NCI-H128 (cell line): Measurements from ENCODE around the gene RPS3.

Experiments used
- DNase-seq: peaks from one replicate; lab custom pipeline; 2025; ENCODE audit not compliant: unreplicated experiment; lab: John Stamatoyannopoulos, UW

Gene RPS3

DNA sequence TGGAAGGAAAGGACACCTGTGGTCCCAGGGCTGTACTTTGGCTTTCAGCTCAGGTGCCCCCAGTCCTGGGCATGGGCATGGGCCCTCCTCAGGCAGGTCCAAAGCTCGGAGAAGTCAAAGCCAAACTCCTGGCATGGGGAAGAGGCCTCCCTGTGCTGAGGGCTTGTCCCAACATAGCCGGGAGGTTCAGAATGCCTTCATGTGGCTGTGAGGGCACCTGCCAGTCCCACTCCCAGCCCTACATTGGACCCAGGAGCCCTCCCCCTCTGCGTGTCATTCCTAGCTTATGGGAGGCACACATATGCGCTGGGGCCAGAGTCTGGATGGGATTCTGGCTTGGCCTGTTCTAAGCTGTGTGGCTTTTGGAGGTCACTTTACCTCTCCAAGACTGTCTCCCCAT lies 34.7 kb downstream of the RPS3 start:
- DNase-seq, result no peak

GRCh38 chr11:75434886-75435570 lies 35.7 kb downstream of the RPS3 start:
- no peak for DNase-seq

DNA sequence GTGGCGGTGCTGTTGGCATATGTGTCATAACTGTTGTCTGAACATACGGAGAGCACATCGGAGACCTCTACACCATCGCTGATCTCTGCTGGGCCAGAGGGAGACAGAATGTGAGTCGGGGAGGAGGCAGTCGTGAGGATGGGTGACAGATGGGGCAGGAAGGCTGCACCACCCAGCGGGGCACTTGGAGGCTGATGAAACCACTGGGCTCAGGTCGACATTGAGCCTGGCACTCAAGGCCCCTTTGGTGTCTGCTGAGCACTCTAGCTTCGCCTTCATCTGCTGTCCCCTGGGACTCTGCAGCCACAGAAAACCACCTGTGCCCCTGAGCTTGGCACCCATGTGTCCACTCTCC lies 36.2 kb downstream of the RPS3 start:
- no peak for DNase-seq

- DNase-seq, result no peak
These were observed 37.5 kb downstream of the RPS3 start for GRCh38 chr11:75436806-75437205.

GRCh38 chr11:75437966-75438659 lies 38.8 kb downstream of the RPS3 start:
- DNase-seq, result no peak

DNA sequence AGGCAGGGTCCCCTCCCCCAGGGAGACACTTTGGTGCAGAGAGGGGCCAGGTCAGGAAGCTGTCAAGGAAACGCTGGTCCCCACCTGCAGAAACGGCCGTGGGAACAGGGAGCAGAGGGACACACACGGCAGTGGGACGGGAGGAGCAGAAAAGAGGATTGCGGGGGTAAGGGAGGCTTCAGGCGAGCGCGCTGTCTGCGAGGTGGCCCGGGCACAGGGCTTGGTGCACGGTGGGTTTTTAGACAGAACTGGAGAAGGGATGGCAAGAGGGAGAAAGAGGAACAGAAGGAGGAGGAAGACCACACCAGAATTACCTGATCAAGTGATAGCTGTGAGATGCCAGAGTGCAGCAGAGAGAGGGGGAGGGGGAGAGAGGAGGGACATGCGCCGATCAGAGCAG lies 39.7 kb downstream of the RPS3 start:
- DNase-seq, result no peak

DNA sequence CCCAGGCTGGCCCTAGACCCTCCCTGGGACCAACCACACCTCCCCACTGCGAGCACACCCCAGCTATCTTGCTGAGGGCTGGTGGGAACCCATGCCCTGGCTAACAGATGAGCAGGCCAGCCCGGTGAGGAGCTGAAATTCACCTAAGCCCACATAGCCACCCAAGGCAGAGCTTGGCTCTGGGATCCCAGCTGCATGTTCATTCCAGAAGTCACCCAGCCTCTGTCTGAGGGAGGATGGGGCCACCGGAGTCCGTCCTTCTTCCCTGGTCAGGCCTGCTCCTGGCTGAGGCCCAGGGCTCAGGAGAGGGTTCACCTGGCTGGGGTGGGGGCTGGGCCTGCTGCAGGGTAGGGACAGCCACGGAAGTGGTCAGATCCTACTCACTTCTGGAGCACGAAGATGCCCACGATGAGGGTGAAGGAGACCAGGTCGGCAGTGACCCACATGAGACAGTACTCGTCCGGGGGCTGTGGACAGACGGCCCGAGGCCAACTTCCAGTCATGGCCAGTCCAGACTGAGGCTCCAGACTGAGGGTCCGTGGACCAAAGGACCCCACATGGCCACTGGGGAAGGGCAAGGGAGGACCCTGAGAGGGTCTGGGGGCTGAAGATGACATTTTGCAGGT lies 40.3 kb downstream of the RPS3 start:
- no peak for DNase-seq

- DNase-seq, result no peak
These were observed 41.9 kb downstream of the RPS3 start for GRCh38 chr11:75440960-75441803.

DNA sequence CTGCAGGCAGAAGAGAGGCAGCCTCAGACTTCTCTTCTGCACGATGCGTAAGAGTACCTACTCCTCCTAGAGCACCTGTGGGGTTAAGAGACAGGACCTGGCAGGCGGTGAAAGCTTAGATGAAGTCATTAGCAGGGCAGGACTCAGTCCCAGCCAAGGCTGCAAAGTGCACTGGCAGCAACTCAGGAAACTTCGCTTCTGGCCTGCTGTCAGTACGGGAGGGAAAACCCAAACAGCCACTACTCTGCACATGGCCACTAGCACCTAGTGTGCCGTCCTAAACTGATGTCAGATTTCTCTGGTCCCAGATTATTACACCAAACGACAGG lies 42.5 kb downstream of the RPS3 start:
- DNase-seq, result no peak

GRCh38 chr11:75442161-75442885 lies 43.0 kb downstream of the RPS3 start:
- DNase-seq, result no peak

- DNase-seq, result no peak
These were observed 43.7 kb downstream of the RPS3 start for GRCh38 chr11:75443043-75443442.

GRCh38 chr11:75445315-75445953 lies 46.1 kb downstream of the RPS3 start:
- DNase-seq, result peak; percentile 47

- no peak for DNase-seq
These were observed 48.1 kb downstream of the RPS3 start for GRCh38 chr11:75447415-75447814.

DNA sequence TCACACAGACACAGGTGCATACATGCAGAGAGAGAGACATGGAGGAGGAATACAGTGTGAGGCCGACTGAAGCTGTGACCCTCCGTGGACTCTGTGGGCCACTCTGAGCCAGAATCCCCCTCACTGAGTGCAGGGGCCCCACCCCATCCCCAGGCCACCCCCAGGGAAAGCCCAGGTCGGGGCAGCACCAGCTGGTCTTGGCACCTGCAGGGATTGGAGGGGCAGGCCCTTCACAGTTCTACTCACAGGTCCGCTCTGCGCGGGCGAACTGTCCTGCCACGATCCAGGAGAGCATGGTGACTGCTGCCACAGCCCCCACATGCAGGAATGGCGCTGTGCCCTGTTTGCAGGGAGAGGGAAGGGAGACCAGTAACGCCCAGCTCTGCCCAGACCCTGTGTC lies 50.0 kb downstream of the RPS3 start:
- DNase-seq, result no peak

- no peak for DNase-seq
These were observed 50.5 kb downstream of the RPS3 start for GRCh38 chr11:75449776-75450175.

DNA sequence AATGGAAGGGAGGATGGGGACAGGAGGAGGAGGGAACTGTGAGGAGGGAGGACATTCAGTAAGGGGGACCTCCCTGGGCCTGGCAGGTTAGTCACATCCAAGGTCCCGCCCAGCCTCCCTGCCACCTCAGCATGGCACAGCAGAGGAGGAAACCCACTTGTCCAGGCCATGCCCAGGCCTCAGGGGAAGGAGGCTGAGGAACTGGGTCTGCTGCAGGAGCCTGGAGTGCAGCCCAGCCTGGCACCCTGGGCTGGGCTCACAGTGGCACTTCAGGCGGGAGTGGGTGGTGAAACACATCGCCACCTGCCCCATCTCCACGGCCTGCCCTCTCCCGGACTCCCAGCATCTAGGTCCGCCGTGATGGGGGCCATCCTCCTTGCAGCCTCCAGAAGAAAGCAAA lies 50.9 kb downstream of the RPS3 start:
- no peak for DNase-seq

DNA sequence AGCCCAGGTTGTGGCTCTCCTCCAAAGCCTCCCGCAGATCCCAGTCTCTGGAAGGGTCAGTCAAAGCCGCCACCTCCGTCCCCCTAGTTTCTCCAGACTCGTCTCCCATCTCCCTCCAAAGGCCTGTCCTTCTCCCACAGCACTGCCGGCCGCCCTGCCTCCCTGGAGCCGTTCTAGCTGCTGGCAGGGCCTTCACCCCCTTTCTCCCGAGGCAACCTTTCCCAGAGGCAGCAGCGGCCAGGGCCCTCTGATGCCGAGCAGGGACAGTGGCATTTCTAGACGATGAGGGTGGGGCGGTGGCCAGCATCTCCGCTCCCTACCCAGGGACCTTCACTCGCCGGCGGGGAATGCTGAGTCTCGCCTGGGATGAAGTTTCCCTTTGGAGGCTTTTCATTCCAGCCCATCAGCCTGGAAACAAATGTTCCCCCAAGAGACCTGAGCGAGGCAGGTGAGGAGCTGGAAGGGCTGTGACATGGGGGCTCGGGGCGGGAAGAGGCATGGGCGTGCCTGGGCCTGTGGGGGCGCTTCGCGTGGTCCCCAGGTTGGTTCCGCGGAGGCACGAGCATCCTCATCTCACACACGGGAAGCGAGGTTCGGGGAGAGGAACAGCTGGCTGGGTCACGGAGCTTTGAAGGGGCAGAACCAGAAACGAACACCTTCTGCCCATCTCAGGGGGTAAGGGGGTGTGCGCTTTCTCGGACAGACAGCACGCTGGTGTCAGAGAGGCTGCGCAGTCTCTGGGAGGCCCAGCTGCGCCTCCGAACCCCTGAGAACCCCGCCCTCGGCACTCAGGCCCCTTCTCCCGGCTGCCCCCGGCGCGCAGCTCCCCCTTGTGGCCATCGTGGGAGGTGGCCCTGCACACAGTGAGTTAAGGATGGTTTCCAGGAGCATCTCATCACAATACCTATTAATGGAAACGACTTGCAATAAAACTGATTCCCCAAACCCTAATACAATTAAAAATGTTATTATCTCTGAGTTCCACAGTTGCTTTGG lies 51.8 kb downstream of the RPS3 start:
- DNase-seq, result no peak

DNA sequence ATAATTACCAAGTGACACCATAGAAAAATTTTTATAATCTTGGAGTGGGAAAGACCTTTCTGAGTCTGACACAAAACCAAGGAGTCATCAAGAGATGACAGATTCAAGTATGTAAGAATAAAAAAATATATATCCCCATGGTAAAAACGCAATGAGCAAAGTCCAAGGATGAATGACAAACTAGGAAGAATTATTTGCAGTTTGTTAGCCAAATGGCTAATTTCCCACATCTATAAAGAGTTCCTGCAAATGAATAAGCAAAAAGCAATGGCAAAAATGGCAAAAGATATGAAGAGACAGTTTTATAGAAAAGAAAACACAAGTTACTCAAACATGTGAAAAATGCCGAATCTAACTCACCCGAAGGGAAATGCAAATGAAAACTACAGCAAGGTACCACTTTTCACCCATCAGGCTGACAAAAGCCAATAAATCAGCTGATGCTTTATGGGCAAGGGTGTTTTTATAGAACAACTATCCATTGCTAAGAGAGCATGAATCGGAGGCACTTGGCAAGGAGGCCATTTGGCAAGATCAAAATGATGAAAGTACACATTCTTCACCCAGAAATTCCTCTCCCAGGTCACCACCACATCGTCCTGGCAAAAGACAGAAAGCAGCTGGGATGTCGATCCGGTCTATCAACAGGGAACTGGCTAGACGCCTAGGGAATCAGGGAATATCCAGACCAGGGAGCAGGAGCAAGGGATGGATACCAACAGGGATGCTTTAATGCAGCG lies 54.8 kb downstream of the RPS3 start:
- DNase-seq, result no peak

GRCh38 chr11:75454987-75455386 lies 55.7 kb downstream of the RPS3 start:
- no peak for DNase-seq
